ENCODE measurements around the gene HACE1. TPM values are rescaled to one million over a fixed set of nuclear protein-coding genes. Genes with fewer than 3 reads are reported as not detected.

Gene HACE1
- total and polyA plus RNA-seq, 10 donors, result 3.8 to 17.3 (median 13.0) TPM

DNA sequence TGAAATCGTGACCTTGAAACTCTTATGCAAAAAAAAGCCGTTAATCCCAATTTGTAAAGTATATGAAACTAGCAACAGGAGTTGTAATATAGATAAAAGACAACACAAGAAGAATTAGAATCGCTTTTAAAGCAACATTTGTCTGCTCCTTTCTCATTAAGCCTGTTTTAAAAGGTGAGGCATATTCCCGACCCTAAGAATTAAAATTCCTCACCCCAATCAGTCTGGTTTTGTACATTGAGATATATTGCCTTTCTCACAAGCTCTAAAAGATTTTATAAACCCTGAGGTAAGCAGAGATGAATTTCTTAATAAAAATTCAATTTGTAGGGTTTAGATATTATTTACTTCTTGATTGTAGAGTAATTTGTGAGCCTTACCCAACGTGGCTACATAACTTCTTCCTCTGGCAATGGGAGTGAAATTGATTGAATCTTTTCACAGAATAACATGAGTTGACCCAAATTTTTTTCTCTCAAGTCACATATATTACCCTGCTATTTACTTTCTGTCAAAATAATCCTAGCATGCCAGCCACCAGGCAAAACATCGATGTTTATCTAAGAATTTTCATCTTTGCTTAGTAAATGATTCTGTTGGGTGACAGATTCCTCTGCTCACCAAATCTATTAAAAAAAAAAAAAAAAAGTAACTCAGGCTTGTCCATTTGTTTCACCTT, 173.7 kb downstream of the HACE1 start:
- TF ChIP-seq, protein P1, sequence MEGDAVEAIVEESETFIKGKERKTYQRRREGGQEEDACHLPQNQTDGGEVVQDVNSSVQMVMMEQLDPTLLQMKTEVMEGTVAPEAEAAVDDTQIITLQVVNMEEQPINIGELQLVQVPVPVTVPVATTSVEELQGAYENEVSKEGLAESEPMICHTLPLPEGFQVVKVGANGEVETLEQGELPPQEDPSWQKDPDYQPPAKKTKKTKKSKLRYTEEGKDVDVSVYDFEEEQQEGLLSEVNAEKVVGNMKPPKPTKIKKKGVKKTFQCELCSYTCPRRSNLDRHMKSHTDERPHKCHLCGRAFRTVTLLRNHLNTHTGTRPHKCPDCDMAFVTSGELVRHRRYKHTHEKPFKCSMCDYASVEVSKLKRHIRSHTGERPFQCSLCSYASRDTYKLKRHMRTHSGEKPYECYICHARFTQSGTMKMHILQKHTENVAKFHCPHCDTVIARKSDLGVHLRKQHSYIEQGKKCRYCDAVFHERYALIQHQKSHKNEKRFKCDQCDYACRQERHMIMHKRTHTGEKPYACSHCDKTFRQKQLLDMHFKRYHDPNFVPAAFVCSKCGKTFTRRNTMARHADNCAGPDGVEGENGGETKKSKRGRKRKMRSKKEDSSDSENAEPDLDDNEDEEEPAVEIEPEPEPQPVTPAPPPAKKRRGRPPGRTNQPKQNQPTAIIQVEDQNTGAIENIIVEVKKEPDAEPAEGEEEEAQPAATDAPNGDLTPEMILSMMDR (IDR thresholded peaks at IDR 0.05 in 8 of 11, conservative IDR thresholded peaks at IDR 0.05 in 3 of 11), result no peak
- TF ChIP-seq POLR2AphosphoS5 (IDR thresholded peaks at IDR 0.05) (no peak), POLR2A (IDR thresholded peaks at IDR 0.05) (no peak)
- intact Hi-C loops (cut with DNase I; ENCODE audit: low total_unique reads), result no loop called here
- no peaks in the 10 kb centered on the region for H3K36me3 ChIP-seq
- no peaks in the 10 kb centered on the region for H3K27me3 ChIP-seq (replicated peaks in 1 of 7)
- 84 to 93% (median 90%) methylated on average over 6 of the region's 6 CpGs for WGBS, 5 donors
- peaks cover 0 to 13% (median 0%) of the 10 kb centered on the region in 6 donors for H3K4me1 ChIP-seq
- no peaks in the 10 kb centered on the region for H3K9me3 ChIP-seq
- H3K27ac ChIP-seq, result no peak overlapping the region
- no peak for DNase-seq
- H3K4me3 ChIP-seq, result no peak overlapping the region

DNA sequence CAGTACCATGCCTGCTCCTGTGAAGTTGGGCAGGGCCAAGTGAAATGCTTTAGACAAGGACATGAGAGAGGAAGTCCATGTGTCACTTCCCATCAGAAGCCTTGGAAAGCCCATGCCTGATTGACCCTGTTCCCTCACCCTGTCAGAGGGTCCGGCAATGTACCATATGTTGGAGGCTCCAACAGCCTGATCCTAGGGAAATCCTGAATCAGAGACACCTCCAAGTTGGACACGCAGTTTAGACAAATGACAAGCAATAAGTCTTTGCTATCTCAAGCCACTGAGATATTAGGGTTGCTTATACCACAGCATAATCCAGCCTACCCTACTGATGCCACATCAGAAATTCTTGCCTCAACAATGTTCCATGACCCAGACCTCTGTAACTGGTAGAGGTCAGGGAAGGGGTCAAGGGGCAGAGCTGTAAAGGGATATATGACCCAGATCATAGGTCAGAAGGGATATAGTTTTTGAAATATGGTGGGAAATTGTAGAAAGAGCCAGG, 174.8 kb downstream of the HACE1 start:
- intact Hi-C loops (cut with DNase I; ENCODE audit: low total_unique reads), result no loop called here
- H3K4me3 ChIP-seq, result no peak overlapping the region
- H3K36me3 ChIP-seq, result no peaks in the 10 kb centered on the region
- no peaks in the 10 kb centered on the region for H3K27me3 ChIP-seq (replicated peaks in 1 of 7)
- 67 to 85% (median 83%) methylated on average over 2 of the region's 2 CpGs for WGBS, 5 donors
- DNase-seq, result no peak
- TF ChIP-seq, protein P1 (IDR thresholded peaks at IDR 0.05 in 8 of 11, conservative IDR thresholded peaks at IDR 0.05 in 3 of 11), result no peak
- TF ChIP-seq POLR2AphosphoS5 (IDR thresholded peaks at IDR 0.05), result no peak
- TF ChIP-seq POLR2A (IDR thresholded peaks at IDR 0.05), result no peak
- H3K9me3 ChIP-seq, result peaks cover 0 to 2% (median 0%) of the 10 kb centered on the region in 8 donors
- peaks cover 0 to 13% (median 0%) of the 10 kb centered on the region in 6 donors for H3K4me1 ChIP-seq
- no peak overlapping the region for H3K27ac ChIP-seq

DNA sequence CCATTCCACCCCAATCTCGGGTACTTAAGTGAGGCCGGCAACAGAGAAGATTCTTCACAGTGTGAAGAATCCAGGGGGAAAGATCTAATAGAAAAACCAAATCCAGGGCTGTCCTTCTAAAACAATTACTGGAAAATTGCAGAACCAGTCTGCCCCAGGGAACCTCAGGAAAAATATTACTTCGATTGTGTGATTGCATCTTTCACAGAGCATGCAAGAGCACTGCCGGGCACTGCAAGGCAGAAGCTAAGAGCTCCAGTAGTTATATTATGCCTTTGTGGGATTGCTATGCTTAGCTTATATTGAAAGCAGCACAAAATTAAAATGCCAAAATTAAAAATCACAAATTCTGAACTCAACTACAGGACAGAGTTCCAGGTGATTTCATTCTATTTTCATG, 175.9 kb downstream of the HACE1 start:
- H3K4me1 ChIP-seq, result peaks cover 0 to 13% (median 0%) of the 10 kb centered on the region in 6 donors
- intact Hi-C loops (cut with DNase I; ENCODE audit: low total_unique reads), result no loop called here
- WGBS, 5 donors, result 76 to 88% (median 83%) methylated on average over 4 of the region's 4 CpGs
- no peaks in the 10 kb centered on the region for H3K27me3 ChIP-seq (replicated peaks in 1 of 7)
- no peak for DNase-seq
- H3K9me3 ChIP-seq, result peaks cover 0 to 7% (median 1%) of the 10 kb centered on the region in 8 donors
- H3K36me3 ChIP-seq, result no peaks in the 10 kb centered on the region
- TF ChIP-seq POLR2AphosphoS5 (IDR thresholded peaks at IDR 0.05) (no peak), POLR2A (IDR thresholded peaks at IDR 0.05) (no peak)
- TF ChIP-seq, protein P1 (IDR thresholded peaks at IDR 0.05 in 8 of 11, conservative IDR thresholded peaks at IDR 0.05 in 3 of 11), result no peak
- no peak overlapping the region for H3K27ac ChIP-seq
- H3K4me3 ChIP-seq, result no peak overlapping the region

Measured in spleen (tissue), 11 donors.